Activated CD8-positive, alpha-beta T cell treated with anti-CD3 and anti-CD28 coated beads for 36 hours (primary cell): ENCODE data around the gene ANO9. TPM values are rescaled to one million over a fixed set of nuclear protein-coding genes. Genes with fewer than 3 reads are reported as not detected.

ENCODE experiments used
- ATAC-seq: fragments of 200-7000 bp; cut with Tn5 transposase; one replicate; pipeline ENCODE4 v1.10.0; 2021; ENCODE audit warnings: mild to moderate bottlenecking, moderate library complexity
- CTCF ChIA-PET: fragments of 350-600 bp; sonication (Branson Sonifier 250); formaldehyde crosslinking; loops from one replicate; lab custom pipeline; 2021; ENCODE audit warnings: antibody characterized with exemption; lab: Charles Lee
- POLR2A ChIA-PET: fragments of 350-600 bp; sonication (Branson Sonifier 250); formaldehyde crosslinking; loops from one replicate; lab custom pipeline; 2021; ENCODE audit warnings: antibody characterized with exemption; lab: Charles Lee
- DNase-seq: peaks from one replicate; pipeline ENCODE4 v3.0.0-alpha.2; 2020
- H3K27ac Mint-ChIP-seq: one replicate; pipeline ENCODE4 v1.8.0; 2021; ENCODE audit warnings: mild to moderate bottlenecking, mixed read lengths
- H3K27me3 Mint-ChIP-seq: one replicate; pipeline ENCODE4 v1.8.0; 2021; ENCODE audit warnings: mixed read lengths
- H3K36me3 Mint-ChIP-seq: one replicate; pipeline ENCODE4 v1.8.0; 2021; ENCODE audit warnings: low read depth, mixed read lengths
- H3K4me1 Mint-ChIP-seq: one replicate; pipeline ENCODE4 v1.8.0; 2021; ENCODE audit warnings: low read depth, mixed read lengths
- H3K4me3 Mint-ChIP-seq: one replicate; pipeline ENCODE4 v1.8.0; 2021; ENCODE audit warnings: mild to moderate bottlenecking, moderate library complexity, mixed read lengths
- H3K9me3 Mint-ChIP-seq: one replicate; pipeline ENCODE4 v1.8.0; 2021; ENCODE audit warnings: mixed read lengths
- CTCF ChIP-seq: fragments of 200-600 bp; IDR thresholded peaks from one replicate; pipeline ENCODE4 v1.8.0; 2022; ENCODE audit warnings: antibody characterized with exemption, mild to moderate bottlenecking
- intact Hi-C: fragments of 100-400 bp; cut with micrococcal nuclease; formaldehyde crosslinking; loops from one replicate; pipeline ENCODE4 v1.10.0; 2022
- total RNA-seq, 2 experiments: library from RNA; stranded (reverse); gene quantifications; one replicate each; pipeline ENCODE4 v1.2.3, GENCODE V29; 2021

The ANO9 gene
- total RNA-seq, 2 experiments from 2014 or later, result 28.2 to 29.0 TPM

- intact Hi-C loops, result no loop called here
- no peak overlapping the region for H3K4me3 Mint-ChIP-seq
- no peak for ATAC-seq
Measured at GRCh38 chr11:385594-386351, 56.0 kb downstream of the ANO9 start.

GRCh38 chr11:384511-384910 lies 57.3 kb downstream of the ANO9 start:
- ChIA-PET CTCF (no interaction called here), POLR2A (no interaction called here)
- H3K4me1 Mint-ChIP-seq, result peaks cover 5% of the 10 kb centered on the region
- intact Hi-C loops, result no loop called here
- TF ChIP-seq CTCF, result no peak
- H3K4me3 Mint-ChIP-seq, result no peak overlapping the region
- no peaks in the 10 kb centered on the region for H3K36me3 Mint-ChIP-seq
- H3K9me3 Mint-ChIP-seq, result peaks cover 8% of the 10 kb centered on the region
- H3K27ac Mint-ChIP-seq, result no peak overlapping the region
- DNase-seq (no peak), ATAC-seq (no peak)
- peaks cover 2% of the 10 kb centered on the region for H3K27me3 Mint-ChIP-seq

More at GRCh38 chr11:385594-386351, 56.0 kb downstream of the ANO9 start:
- no peak overlapping the region for H3K27ac Mint-ChIP-seq
- peaks cover 2% of the 10 kb centered on the region for H3K27me3 Mint-ChIP-seq
- H3K4me1 Mint-ChIP-seq, result peaks cover 5% of the 10 kb centered on the region
- ChIA-PET CTCF (interaction anchor here (1.3 kb wide), 1 partner anchor 19 kb away, joined by 3 read pairs; no protein-coding TSS in a partner anchor), POLR2A (no interaction called here)
- no peak for DNase-seq
- no peaks in the 10 kb centered on the region for H3K36me3 Mint-ChIP-seq
- no peak for TF ChIP-seq CTCF
- peaks cover 8% of the 10 kb centered on the region for H3K9me3 Mint-ChIP-seq

- H3K27ac Mint-ChIP-seq, result no peak overlapping the region
- DNase-seq (no peak), ATAC-seq (no peak)
- peaks cover 5% of the 10 kb centered on the region for H3K4me1 Mint-ChIP-seq
- CTCF ChIA-PET, result interaction anchor here (0.6 kb wide), 1 partner anchor 27 kb away, joined by 3 read pairs; no protein-coding TSS in a partner anchor
- intact Hi-C loops, result no loop called here
- H3K4me3 Mint-ChIP-seq, result no peak overlapping the region
- TF ChIP-seq CTCF, result no peak
- H3K9me3 Mint-ChIP-seq, result peaks cover 8% of the 10 kb centered on the region
- H3K36me3 Mint-ChIP-seq, result no peaks in the 10 kb centered on the region
- POLR2A ChIA-PET, result no interaction called here
- H3K27me3 Mint-ChIP-seq, result peaks cover 2% of the 10 kb centered on the region
Measured at GRCh38 chr11:383431-383830, 58.4 kb downstream of the ANO9 start.

- ChIA-PET CTCF (no interaction called here), POLR2A (no interaction called here)
- intact Hi-C loops, result no loop called here
- Mint-ChIP-seq H3K27ac (no peak overlapping the region), H3K27me3 (peaks cover 2% of the 10 kb centered on the region), H3K4me3 (no peak overlapping the region), H3K4me1 (peaks cover 3% of the 10 kb centered on the region), H3K9me3 (peaks cover 6% of the 10 kb centered on the region), H3K36me3 (no peaks in the 10 kb centered on the region)
- DNase-seq (no peak), ATAC-seq (peak; percentile 51)
- TF ChIP-seq CTCF, result no peak
Measured at GRCh38 chr11:382081-382629, 59.7 kb downstream of the ANO9 start.

- intact Hi-C loops, result no loop called here
Measured at GRCh38 chr11:381501-382072, 60.2 kb downstream of the ANO9 start.

More at GRCh38 chr11:381501-382072, 60.2 kb downstream of the ANO9 start:
- Mint-ChIP-seq H3K27ac (no peak overlapping the region), H3K9me3 (peaks cover 1% of the 10 kb centered on the region), H3K27me3 (peaks cover 2% of the 10 kb centered on the region), H3K36me3 (no peaks in the 10 kb centered on the region), H3K4me1 (peaks cover 3% of the 10 kb centered on the region), H3K4me3 (no peak overlapping the region)
- ATAC-seq (no peak), DNase-seq (no peak)
- ChIA-PET POLR2A (no interaction called here), CTCF (no interaction called here)
- no peak for TF ChIP-seq CTCF
